ENCODE data around the gene ATP8B3. TPM values are rescaled to one million over a fixed set of nuclear protein-coding genes. Genes with fewer than 3 reads are reported as not detected.

Gene ATP8B3
- total RNA-seq, 4 donors from 2014 or later, result 0.21 to 2.4 (median 1.2) TPM

- Histone ChIP-seq H3K36me3 (peaks cover 0 to 18% (median 0%) of the 10 kb centered on the region in 3 donors), H3K9me3 (no peaks in the 10 kb centered on the region), H3K27ac (peak overlapping the region; percentile 98 to 100 (median 98)), H3K4me1 (peaks cover 6 to 71% (median 47%) of the 10 kb centered on the region in 4 donors), H3K4me3 (peak overlapping the region; percentile 69 to 92 (median 80)), H3K27me3 (no peaks in the 10 kb centered on the region)
- WGBS, 2 donors, result 0 to 1% methylated on average over 24 to 34 of the region's 72 CpGs
- no peak for DNase-seq (ENCODE audit: low spot score in 2 of 2)
- TF ChIP-seq CTCF (IDR thresholded peaks at IDR 0.05), result no peak
- no peak for TF ChIP-seq POLR2A (IDR thresholded peaks at IDR 0.05)
- TF ChIP-seq EP300 (IDR thresholded peaks at IDR 0.05), result no peak
These were observed 35.8 kb upstream of the ATP8B3 start for GRCh38 chr19:1847684-1848398.

- DNase-seq (ENCODE audit: low spot score in 2 of 2), result no peak
- Histone ChIP-seq H3K27ac (peak overlapping the region in 3 of 4 donors; percentile 98 to 100 (median 98)), H3K9me3 (no peaks in the 10 kb centered on the region), H3K4me1 (peaks cover 6 to 71% (median 45%) of the 10 kb centered on the region in 4 donors), H3K36me3 (peaks cover 0 to 18% (median 0%) of the 10 kb centered on the region in 3 donors), H3K27me3 (no peaks in the 10 kb centered on the region), H3K4me3 (peak overlapping the region; percentile 69 to 92 (median 80))
- WGBS, 2 donors, result 7 to 9% methylated on average over 12 of the region's 12 CpGs
- no peak for TF ChIP-seq EP300 (IDR thresholded peaks at IDR 0.05)
- no peak for TF ChIP-seq CTCF (IDR thresholded peaks at IDR 0.05)
These were observed 35.2 kb upstream of the ATP8B3 start for GRCh38 chr19:1847348-1847683.

- no peak for DNase-seq (ENCODE audit: low spot score in 2 of 2)
- peak overlapping the region in 2 of 4 donors; percentile 69 to 89 for H3K4me3 ChIP-seq
- WGBS, 2 donors, result 69 to 72% methylated on average over 29 of the region's 29 CpGs
These were observed 34.6 kb upstream of the ATP8B3 start for GRCh38 chr19:1846517-1847204.

GRCh38 chr19:1845642-1846041, 33.6 kb upstream of the ATP8B3 start:
- DNase-seq (ENCODE audit: low spot score in 2 of 2), result no peak
- H3K9me3 ChIP-seq, result no peaks in the 10 kb centered on the region
- no peak for TF ChIP-seq CTCF (IDR thresholded peaks at IDR 0.05)
- no peak for TF ChIP-seq POLR2A (IDR thresholded peaks at IDR 0.05)
- no peak for TF ChIP-seq EP300 (IDR thresholded peaks at IDR 0.05)
- peaks cover 0 to 18% (median 0%) of the 10 kb centered on the region in 3 donors for H3K36me3 ChIP-seq
- H3K27me3 ChIP-seq, result no peaks in the 10 kb centered on the region
- no peak overlapping the region for H3K4me3 ChIP-seq
- 71 to 82% methylated on average over 6 to 9 of the region's 11 CpGs for WGBS, 2 donors
- no peak overlapping the region for H3K27ac ChIP-seq
- peaks cover 6 to 75% (median 42%) of the 10 kb centered on the region in 4 donors for H3K4me1 ChIP-seq

More at GRCh38 chr19:1846517-1847204, 34.6 kb upstream of the ATP8B3 start:
- H3K9me3 ChIP-seq, result no peaks in the 10 kb centered on the region
- H3K27ac ChIP-seq, result peak overlapping the region in 1 of 4 donors; percentile 98
- peaks cover 0 to 18% (median 0%) of the 10 kb centered on the region in 3 donors for H3K36me3 ChIP-seq
- H3K27me3 ChIP-seq, result no peaks in the 10 kb centered on the region
- peaks cover 6 to 71% (median 41%) of the 10 kb centered on the region in 4 donors for H3K4me1 ChIP-seq
- TF ChIP-seq CTCF (IDR thresholded peaks at IDR 0.05) (no peak), POLR2A (IDR thresholded peaks at IDR 0.05) (no peak), EP300 (IDR thresholded peaks at IDR 0.05) (no peak)

GRCh38 chr19:1845125-1845515, 33.0 kb upstream of the ATP8B3 start:
- Histone ChIP-seq H3K4me3 (no peak overlapping the region), H3K27me3 (no peaks in the 10 kb centered on the region), H3K4me1 (peaks cover 6 to 80% (median 45%) of the 10 kb centered on the region in 4 donors), H3K27ac (no peak overlapping the region), H3K36me3 (peaks cover 0 to 19% (median 0%) of the 10 kb centered on the region in 3 donors), H3K9me3 (no peaks in the 10 kb centered on the region)
- 83 to 85% methylated on average over 14 to 16 of the region's 16 CpGs for WGBS, 2 donors
- TF ChIP-seq CTCF (IDR thresholded peaks at IDR 0.05) (no peak), POLR2A (IDR thresholded peaks at IDR 0.05) (no peak), EP300 (IDR thresholded peaks at IDR 0.05) (no peak)
- no peak for DNase-seq (ENCODE audit: low spot score in 2 of 2)
